Testis (tissue), 2 donors: ENCODE measurements around the gene LRRK1.

Source experiments
- POLR2A ChIP-seq: fragments of 450-650 bp; IDR thresholded peaks from one replicate; pipeline ENCODE4 v1.6.1; 2017; ENCODE audit warnings: antibody characterized with exemption, mild to moderate bottlenecking, moderate library complexity
- TF ChIP-seq, protein P1 (sequence below), 3 experiments: fragments of 450-650 bp in 2 of 3; fragments of 200-600 bp in 1 of 3; sonication (generic) in 1 of 3; IDR thresholded peaks; one replicate each; pipeline ENCODE4 v1.5.1; 2016 to 2019; ENCODE audit warnings: antibody characterized with exemption in 3 of 3, mild to moderate bottlenecking in 2 of 3, moderate library complexity in 1 of 3

DNA sequence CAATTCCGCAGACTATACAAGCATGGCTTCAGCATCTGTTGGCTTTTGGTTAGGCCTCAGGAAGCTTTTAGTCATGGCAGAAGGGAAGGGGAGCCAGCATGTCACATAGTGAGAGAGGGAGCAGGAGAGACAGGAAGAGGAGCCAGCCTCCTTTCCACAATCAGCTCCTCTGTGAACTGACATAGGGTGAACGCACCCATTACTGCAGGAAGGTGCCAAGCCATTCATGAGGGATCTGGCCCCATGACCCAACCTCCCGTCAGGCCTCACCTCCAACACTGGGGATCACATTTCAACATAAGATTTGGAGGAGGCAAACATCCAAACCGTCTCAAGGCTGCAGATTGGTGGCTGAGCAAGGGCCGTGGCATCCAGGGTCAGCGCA lies 106.3 kb downstream of the LRRK1 start:
- TF ChIP-seq, protein P1, sequence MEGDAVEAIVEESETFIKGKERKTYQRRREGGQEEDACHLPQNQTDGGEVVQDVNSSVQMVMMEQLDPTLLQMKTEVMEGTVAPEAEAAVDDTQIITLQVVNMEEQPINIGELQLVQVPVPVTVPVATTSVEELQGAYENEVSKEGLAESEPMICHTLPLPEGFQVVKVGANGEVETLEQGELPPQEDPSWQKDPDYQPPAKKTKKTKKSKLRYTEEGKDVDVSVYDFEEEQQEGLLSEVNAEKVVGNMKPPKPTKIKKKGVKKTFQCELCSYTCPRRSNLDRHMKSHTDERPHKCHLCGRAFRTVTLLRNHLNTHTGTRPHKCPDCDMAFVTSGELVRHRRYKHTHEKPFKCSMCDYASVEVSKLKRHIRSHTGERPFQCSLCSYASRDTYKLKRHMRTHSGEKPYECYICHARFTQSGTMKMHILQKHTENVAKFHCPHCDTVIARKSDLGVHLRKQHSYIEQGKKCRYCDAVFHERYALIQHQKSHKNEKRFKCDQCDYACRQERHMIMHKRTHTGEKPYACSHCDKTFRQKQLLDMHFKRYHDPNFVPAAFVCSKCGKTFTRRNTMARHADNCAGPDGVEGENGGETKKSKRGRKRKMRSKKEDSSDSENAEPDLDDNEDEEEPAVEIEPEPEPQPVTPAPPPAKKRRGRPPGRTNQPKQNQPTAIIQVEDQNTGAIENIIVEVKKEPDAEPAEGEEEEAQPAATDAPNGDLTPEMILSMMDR (IDR thresholded peaks at IDR 0.05), result no peak
- TF ChIP-seq POLR2A, result no peak
